Activated CD8-positive, alpha-beta memory T cell treated with anti-CD3 and anti-CD28 coated beads for 4 hours (primary cell): Measurements from ENCODE around the gene NNT.
"Not testable (repeated sequence)": the region's sequence is repeated elsewhere in the genome, so short reads cannot be mapped to it uniquely, and the experiment has no call there.

Source experiments
- DNase-seq, 2 donors: peaks; one replicate each; pipeline ENCODE4 v3.0.0-alpha.2; 2020; ENCODE audit warnings: low read depth in 2 of 2

Gene NNT

GRCh38 chr5:43627028-43627427, 24.0 kb downstream of the NNT start:
- DNase-seq, result no peak

DNA sequence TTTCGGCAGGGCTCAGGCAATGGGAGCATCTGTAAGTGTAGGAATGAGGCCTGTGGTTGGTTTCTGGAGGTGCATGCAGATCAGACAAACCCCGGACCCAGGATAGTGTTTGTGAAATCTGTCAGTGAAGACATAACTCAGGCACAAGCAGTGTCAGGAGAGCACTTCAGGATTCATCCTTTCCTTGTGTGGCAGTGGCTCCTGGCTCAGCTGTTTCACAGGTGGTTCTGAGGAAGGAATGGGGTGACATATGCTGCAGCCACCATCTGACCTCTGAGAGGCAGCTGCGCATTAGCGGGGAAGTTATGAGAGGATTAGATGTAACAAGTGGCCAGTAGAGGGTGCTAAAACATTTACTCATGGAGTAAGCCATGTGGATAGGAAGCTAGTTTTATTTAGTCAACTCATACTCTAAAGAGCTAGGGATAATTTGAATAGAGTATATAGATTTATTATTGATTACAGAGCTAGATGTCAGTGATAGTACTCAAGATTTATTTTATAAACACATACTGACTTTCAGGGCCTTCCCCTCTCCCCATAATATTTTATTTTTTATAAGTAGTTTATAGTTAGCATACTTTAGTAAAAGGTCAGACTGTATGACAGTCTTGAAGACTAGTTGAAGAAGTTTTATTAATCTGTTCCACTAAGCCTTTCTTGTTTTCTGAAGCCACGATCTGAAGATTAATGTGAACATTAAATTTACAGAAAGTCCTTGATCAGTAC, 28.4 kb downstream of the NNT start:
- peak in 1 of 2 donors; percentile 5 for DNase-seq

- no peak for DNase-seq
These were observed 31.6 kb downstream of the NNT start for GRCh38 chr5:43634621-43635020.

GRCh38 chr5:43635374-43635773, 32.4 kb downstream of the NNT start:
- no peak for DNase-seq

DNA sequence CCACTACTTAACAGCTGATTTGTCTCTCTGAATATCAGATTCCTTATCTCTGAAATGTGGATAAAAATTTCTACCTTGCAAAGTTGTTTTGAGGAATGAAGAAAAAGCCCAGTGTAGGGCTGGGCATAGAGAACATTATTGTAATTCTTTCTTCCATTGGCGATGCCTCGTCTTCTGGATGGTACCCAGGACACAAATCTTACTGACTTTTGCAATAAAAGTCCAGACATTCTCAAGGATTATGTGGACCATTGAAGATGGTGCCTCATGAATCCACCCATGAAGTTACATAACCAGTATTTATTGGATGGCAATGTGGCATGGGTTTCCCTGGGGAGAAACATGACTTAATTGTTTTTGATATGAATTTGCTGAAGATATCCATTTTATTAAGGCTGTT, 33.1 kb downstream of the NNT start:
- no peak for DNase-seq

- DNase-seq, result no peak
These were observed 34.4 kb downstream of the NNT start for GRCh38 chr5:43637416-43637815.

GRCh38 chr5:43638107-43638506, 35.1 kb downstream of the NNT start:
- DNase-seq, result no peak

- no peak for DNase-seq
These were observed 35.6 kb downstream of the NNT start for GRCh38 chr5:43638546-43638945.

GRCh38 chr5:43639566-43639965, 36.6 kb downstream of the NNT start:
- DNase-seq, result no peak

DNA sequence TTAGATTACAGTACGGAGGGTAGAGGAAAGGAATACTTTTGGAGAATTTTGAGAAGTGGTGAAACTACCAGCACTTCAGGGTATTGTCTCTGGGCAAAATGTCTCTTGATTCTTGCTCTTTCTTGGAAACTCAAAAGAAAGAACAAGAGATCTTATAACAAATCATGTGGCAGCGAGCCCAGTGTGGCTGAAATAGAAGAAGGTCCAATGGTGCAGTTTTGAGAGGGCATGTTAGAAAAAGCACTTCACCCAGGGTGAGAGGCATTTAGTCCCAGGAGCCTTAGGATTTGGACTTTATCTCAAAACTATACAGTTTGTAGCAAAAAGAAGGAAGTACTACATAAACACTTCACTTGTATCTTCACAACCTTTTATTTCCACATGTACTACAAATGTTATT, 39.4 kb downstream of the NNT start:
- no peak for DNase-seq

DNA sequence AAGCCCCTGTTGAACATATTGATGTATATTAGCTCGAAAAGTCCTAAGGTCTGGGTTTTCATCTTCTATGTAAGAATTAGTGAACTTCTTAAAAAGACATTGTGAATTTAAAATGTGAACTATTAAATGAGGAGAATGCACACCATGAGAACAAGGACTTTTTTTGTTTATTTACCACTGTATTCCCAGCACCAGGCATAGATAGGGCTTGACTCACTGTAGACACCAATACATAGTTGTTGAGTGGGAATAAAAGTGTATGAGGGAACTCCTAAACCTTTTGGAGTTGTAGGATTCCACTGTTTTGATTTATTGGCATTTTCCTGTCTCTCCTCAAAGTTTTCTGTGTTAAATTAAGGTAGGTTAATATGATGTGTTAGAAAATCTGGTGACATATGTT, 40.3 kb downstream of the NNT start:
- no peak for DNase-seq

DNA sequence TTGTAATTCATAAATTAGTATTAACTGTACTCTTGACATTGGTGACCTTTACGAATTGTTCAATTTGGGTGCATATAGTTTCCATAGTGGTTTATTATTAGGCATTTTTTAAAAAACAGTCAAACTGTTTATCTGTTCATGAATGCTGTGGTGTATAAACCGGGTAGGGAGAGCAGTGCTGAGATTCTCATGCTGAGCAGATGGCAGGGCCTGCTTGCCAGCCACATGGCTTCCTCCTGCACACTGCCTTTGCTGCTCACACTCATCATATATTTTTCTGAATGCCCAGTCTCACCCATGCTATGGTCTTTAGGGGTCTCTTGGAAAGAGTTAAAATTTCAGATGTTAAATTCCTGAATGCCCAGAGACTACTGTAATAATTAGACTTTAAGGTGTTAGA, 40.8 kb downstream of the NNT start:
- no peak for DNase-seq

DNA sequence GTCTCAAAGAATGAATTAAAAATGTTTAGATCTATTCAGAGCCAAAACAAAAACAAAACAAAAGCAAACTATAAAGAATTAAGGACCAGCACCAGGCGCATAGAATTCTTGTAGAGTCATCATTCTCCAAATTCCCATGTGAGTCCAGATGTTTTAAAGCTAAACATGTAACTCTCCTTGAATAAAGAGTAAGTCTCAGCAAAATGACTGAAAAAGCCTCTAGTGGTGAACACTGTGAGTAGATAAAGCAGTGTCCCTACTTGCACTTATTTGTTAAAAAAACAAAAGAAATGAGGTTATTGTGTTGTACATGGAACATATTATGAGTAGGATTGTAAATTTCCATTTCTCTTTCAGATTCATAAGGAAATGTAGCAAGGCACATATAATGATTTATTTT, 44.0 kb downstream of the NNT start:
- DNase-seq, result no peak

DNA sequence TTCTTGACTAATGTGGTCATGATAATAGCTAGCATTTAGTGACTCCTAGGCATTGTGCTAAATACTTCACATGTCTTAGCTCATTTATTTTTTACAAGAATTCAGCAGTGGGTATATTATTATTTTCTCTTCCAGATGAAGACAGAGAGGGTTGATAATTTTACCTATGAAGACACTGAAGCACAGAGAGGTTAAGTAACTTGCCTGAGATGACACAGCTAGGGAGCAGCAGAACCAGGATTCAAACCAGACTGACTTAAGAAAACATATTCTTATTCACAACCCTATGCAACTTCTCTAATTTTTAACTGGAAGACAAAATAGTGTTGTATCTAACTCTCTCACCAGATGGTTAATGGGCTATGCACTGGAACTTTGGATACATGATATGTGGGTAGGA, 44.8 kb downstream of the NNT start:
- no peak for DNase-seq

GRCh38 chr5:43648499-43649124, 45.6 kb downstream of the NNT start:
- DNase-seq, result no peak

DNA sequence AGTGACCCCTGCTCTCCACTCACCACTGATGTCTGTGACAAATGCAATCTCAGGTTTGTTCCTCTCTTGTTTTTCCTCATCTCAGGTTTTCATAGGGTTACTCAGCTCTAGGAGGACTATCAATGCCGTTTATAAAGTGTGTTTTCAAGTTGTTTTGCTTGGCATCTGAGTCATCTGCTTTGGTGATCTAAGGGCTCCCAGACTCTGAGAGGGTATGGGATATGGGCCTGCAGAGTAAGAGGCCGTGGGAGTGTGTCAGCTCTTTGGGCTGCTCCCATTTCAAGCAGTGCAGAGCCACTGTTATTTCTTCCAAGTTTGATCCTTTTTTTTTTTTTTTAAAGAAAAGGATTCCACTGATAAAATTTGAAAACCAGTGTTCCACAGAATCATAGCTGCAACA, 46.3 kb downstream of the NNT start:
- no peak for DNase-seq

GRCh38 chr5:43652537-43653302, 49.7 kb downstream of the NNT start:
- DNase-seq, result no peak

DNA sequence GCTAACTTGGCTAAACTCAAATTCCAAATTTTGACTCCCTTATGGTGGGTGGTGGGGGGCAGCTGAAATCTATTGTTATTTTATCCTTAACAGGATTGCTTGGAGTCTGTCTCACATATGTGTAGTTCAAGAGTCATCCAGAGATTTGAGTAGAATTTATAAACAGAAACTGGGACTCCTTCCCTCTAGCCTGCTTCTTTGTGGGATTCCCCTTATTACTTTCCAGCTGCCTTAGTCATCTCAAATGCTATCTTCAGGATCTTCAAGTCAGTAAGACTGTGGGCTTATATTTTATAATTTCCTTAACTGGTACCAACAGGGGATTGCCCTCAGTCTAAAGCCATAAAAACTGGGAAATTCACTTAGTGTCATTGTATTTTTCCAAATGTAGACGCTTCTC, 55.5 kb downstream of the NNT start:
- DNase-seq, result no peak

GRCh38 chr5:43659075-43659474, 56.1 kb downstream of the NNT start:
- DNase-seq, result no peak

- DNase-seq, result no peak
These were observed 58.1 kb downstream of the NNT start for GRCh38 chr5:43661102-43661501.

GRCh38 chr5:43663916-43664315, 60.9 kb downstream of the NNT start:
- no peak for DNase-seq

- DNase-seq, result no peak
These were observed 61.6 kb downstream of the NNT start for GRCh38 chr5:43664501-43665040.

GRCh38 chr5:43665749-43666148, 62.8 kb downstream of the NNT start:
- not testable (repeated sequence) for DNase-seq
